HG03196 (cell line): Measurements from ENCODE around the gene PPIE.

Experiments
- ATAC-seq: cut with Tn5 transposase; IDR thresholded peaks from one replicate; pipeline ENCODE4 v1.9.1; 2021; ENCODE audit not compliant: unreplicated experiment

The PPIE gene

GRCh38 chr1:39738622-39739366 is at the start of gene PPIE:
Gene PPIE (plus strand): TSS chr1:39738882. CDS start chr1:39738901, 19 bp downstream.
- peak; percentile 78 for ATAC-seq

- ATAC-seq: no peak
These were observed 49.5 kb upstream of the PPIE start for GRCh38 chr1:39689214-39689613.

- no peak for ATAC-seq
These were observed 49.0 kb upstream of the PPIE start for GRCh38 chr1:39689635-39690034.

- no peak for ATAC-seq
These were observed 48.5 kb upstream of the PPIE start for GRCh38 chr1:39690225-39690624.

GRCh38 chr1:39690794-39691382 is 47.8 kb upstream of the PPIE start:
- ATAC-seq: no peak

GRCh38 chr1:39691383-39692151 is 47.1 kb upstream of the PPIE start, which contains the start of gene HPCAL4:
Gene HPCAL4 (minus strand): TSS chr1:39691433. CDS start chr1:39684603, 6,830 bp downstream.
- ATAC-seq: peak; percentile 63

GRCh38 chr1:39692152-39693074 is 46.3 kb upstream of the PPIE start:
- ATAC-seq: no peak

- ATAC-seq: no peak
These were observed 44.7 kb upstream of the PPIE start for GRCh38 chr1:39694026-39694425.

GRCh38 chr1:39695016-39695415 is 43.7 kb upstream of the PPIE start:
- ATAC-seq: no peak

- ATAC-seq: no peak
These were observed 42.2 kb upstream of the PPIE start for GRCh38 chr1:39696448-39696847.

GRCh38 chr1:39698568-39698967 is 40.1 kb upstream of the PPIE start:
- no peak for ATAC-seq

- ATAC-seq: no peak
These were observed 39.3 kb upstream of the PPIE start for GRCh38 chr1:39699419-39699818.

- no peak for ATAC-seq
These were observed 38.3 kb upstream of the PPIE start for GRCh38 chr1:39700348-39700747.

GRCh38 chr1:39701049-39701439 is 37.6 kb upstream of the PPIE start:
- ATAC-seq: no peak

GRCh38 chr1:39704757-39705156 is 33.9 kb upstream of the PPIE start:
- ATAC-seq: no peak

- ATAC-seq: no peak
These were observed 31.2 kb upstream of the PPIE start for GRCh38 chr1:39707506-39707905.

- ATAC-seq: no peak
These were observed 27.3 kb upstream of the PPIE start for GRCh38 chr1:39711104-39711965.

GRCh38 chr1:39711966-39712340 is 26.7 kb upstream of the PPIE start:
- ATAC-seq: no peak

- no peak for ATAC-seq
These were observed 25.1 kb upstream of the PPIE start for GRCh38 chr1:39713557-39713956.

- no peak for ATAC-seq
These were observed 20.9 kb upstream of the PPIE start for GRCh38 chr1:39717809-39718208.
